ENCODE data around the gene CLIP3.

Gene CLIP3

DNA sequence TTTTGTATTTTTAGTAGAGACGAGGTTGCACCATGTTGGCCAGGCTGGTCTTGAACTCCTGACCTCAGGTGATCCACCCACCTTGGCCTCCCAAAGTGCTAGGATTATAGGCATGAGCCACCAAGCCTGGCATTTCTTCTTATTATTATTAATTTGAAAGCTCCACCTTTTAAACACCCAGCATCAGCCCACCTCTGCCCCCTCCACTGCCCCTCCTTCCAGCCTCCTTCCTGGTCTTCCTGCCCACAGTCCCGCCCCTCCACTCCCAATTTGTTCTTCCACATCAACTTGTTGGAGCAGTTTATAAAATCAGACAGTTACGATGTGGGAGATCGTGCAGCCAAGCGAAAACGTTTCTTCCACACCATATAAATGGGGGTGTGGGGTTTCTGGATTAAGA lies 7.8 kb upstream of the CLIP3 start:
- Histone ChIP-seq H3K4me3 (replicated peaks; ENCODE audit: insufficient read depth, low read length) (no peak overlapping the region), H3K27ac (replicated peaks) (no peak overlapping the region), H3K27me3 (ENCODE audit: insufficient read depth, poor library complexity, severe bottlenecking) (no peaks in the 10 kb centered on the region)
- DNase-seq (ENCODE audit: low read depth in 1 of 2, low spot score in 1 of 2) = no peak
- TF ChIP-seq POLR2AphosphoS5 (IDR thresholded peaks at IDR 0.05; ENCODE audit: low read depth) = no peak
- no peak for TF ChIP-seq GABPA (IDR thresholded peaks at IDR 0.05; ENCODE audit: low read depth)
- TF ChIP-seq SPI1 (IDR thresholded peaks at IDR 0.05; ENCODE audit: borderline replicate concordance, low read depth) = no peak
- no peak for TF ChIP-seq REST (IDR thresholded peaks at IDR 0.05; ENCODE audit: insufficient replicate concordance, low read depth)
- TF ChIP-seq, protein P1, sequence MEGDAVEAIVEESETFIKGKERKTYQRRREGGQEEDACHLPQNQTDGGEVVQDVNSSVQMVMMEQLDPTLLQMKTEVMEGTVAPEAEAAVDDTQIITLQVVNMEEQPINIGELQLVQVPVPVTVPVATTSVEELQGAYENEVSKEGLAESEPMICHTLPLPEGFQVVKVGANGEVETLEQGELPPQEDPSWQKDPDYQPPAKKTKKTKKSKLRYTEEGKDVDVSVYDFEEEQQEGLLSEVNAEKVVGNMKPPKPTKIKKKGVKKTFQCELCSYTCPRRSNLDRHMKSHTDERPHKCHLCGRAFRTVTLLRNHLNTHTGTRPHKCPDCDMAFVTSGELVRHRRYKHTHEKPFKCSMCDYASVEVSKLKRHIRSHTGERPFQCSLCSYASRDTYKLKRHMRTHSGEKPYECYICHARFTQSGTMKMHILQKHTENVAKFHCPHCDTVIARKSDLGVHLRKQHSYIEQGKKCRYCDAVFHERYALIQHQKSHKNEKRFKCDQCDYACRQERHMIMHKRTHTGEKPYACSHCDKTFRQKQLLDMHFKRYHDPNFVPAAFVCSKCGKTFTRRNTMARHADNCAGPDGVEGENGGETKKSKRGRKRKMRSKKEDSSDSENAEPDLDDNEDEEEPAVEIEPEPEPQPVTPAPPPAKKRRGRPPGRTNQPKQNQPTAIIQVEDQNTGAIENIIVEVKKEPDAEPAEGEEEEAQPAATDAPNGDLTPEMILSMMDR (IDR thresholded peaks at IDR 0.05; ENCODE audit: insufficient read depth, low read length) = no peak

GRCh38 chr19:36031308-36031707 lies 1.4 kb downstream of the CLIP3 start:
- Histone ChIP-seq H3K27ac (replicated peaks) (no peak overlapping the region), H3K4me3 (replicated peaks; ENCODE audit: insufficient read depth, low read length) (no peak overlapping the region), H3K27me3 (ENCODE audit: insufficient read depth, poor library complexity, severe bottlenecking) (no peaks in the 10 kb centered on the region)
- no peak for TF ChIP-seq POLR2AphosphoS5 (IDR thresholded peaks at IDR 0.05; ENCODE audit: low read depth)
- TF ChIP-seq REST (IDR thresholded peaks at IDR 0.05; ENCODE audit: insufficient replicate concordance, low read depth) = no peak
- TF ChIP-seq, protein P1 (IDR thresholded peaks at IDR 0.05; ENCODE audit: insufficient read depth, low read length) = no peak
- TF ChIP-seq SPI1 (IDR thresholded peaks at IDR 0.05; ENCODE audit: borderline replicate concordance, low read depth) = no peak
- no peak for TF ChIP-seq GABPA (IDR thresholded peaks at IDR 0.05; ENCODE audit: low read depth)
- DNase-seq (ENCODE audit: low read depth in 1 of 2, low spot score in 1 of 2) = no peak

- H3K4me3 ChIP-seq (replicated peaks; ENCODE audit: insufficient read depth, low read length) = no peak overlapping the region
- no peak overlapping the region for H3K27ac ChIP-seq (replicated peaks)
- no peaks in the 10 kb centered on the region for H3K27me3 ChIP-seq (ENCODE audit: insufficient read depth, poor library complexity, severe bottlenecking)
- no peak for DNase-seq (ENCODE audit: low read depth in 1 of 2, low spot score in 1 of 2)
- TF ChIP-seq REST (IDR thresholded peaks at IDR 0.05; ENCODE audit: insufficient replicate concordance, low read depth) (no peak), POLR2AphosphoS5 (IDR thresholded peaks at IDR 0.05; ENCODE audit: low read depth) (no peak), SPI1 (IDR thresholded peaks at IDR 0.05; ENCODE audit: borderline replicate concordance, low read depth) (no peak), GABPA (IDR thresholded peaks at IDR 0.05; ENCODE audit: low read depth) (no peak)
- TF ChIP-seq, protein P1 (IDR thresholded peaks at IDR 0.05; ENCODE audit: insufficient read depth, low read length) = no peak
These were observed 2.2 kb downstream of the CLIP3 start for GRCh38 chr19:36030264-36031148.
